NCI-H2029 treated with DMSO at 0.1 percent for 48 hours (cell line): ENCODE measurements around the gene PET100.
"Not testable (repeated sequence)": the region's sequence is repeated elsewhere in the genome, so short reads cannot be mapped to it uniquely, and the experiment has no call there.

Source experiments
- DNase-seq: peaks from one replicate; lab custom pipeline; 2025; lab: John Stamatoyannopoulos, UW

PET100 gene

GRCh38 chr19:7633698-7634097 lies 4.1 kb downstream of the PET100 start, which contains the start of gene PCP2:
PCP2 (minus strand) TSS chr19:7633719; CDS start chr19:7633457, 262 bp downstream.
- DNase-seq = no peak

DNA sequence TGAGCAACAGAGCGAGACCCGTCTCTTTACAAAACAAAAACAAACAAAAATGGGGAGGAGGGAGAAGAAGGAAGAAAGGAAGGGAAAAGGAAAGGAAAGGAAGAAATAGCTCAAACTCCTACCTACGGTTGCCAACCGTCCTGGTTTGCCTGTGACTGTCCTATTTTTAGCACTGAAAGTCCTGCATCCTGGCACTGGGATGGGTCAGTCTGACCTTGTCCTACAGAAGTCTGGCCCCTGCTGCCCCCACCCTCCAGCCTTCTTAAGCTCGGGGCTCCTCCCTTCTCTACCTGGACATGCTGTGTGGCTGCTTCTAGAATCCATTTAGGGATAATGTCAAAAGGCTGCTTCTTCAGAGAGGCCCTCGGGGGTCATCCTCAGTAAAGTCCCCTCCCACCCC lies 6.1 kb downstream of the PET100 start:
- DNase-seq = no peak

DNA sequence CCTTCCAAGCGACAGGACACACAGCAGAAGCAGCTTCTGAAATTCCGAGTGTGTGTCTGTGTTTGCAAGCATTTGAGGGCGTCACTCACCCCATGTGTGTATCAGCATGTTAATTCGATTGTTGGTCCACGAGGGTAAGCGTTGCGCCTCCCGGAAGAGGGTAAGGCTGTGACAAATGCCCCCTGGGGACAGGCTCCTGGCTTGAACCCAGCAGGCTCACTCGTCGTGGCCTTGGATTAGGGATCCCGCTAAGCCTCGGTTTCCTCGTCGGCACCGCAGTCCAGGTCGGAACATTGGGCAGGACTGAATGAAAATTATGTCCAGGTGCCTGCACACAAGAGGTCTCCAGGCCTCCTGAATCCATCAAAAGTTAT lies 6.7 kb downstream of the PET100 start:
- DNase-seq = no peak

- peak; percentile 59 for DNase-seq
Measured at GRCh38 chr19:7636691-7637373, 7.2 kb downstream of the PET100 start, which contains the start of gene STXBP2. STXBP2 (plus strand) TSS chr19:7637110; CDS start chr19:7637150, 40 bp downstream.

- DNase-seq = no peak
Measured at GRCh38 chr19:7637374-7638256, 8.0 kb downstream of the PET100 start.

DNA sequence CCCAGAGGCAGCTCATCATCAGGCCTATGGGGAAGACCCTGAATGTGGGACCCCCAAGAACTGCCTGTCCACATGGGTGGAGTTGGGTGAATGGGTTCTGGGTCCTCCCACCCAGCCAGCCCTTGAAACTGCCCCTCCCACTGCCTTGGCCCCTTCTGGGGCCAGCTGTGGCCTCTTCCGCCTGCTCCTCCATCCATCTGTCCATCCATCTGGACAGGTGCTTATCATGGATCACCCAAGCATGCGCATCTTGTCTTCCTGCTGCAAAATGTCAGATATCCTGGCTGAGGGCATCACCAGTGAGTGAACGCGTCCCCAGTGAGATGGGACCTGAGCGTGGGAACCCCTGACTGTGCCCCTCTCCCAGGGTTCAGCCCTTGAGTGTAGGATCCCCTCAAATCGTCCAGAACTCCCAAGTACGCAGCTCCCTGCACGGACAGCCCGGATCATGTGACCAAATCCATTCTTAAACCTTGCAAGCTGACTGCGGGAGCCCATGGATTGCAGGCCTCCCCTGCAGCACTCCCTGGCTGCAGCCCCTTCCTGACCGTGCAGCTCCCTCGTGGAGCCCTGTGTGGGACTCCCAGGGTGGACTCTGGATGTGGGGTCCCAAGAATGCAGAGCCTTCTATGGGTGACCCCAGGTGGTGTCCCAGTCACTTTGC lies 9.3 kb downstream of the PET100 start:
- DNase-seq = no peak

- DNase-seq = no peak
Measured at GRCh38 chr19:7639863-7640348, 10.3 kb downstream of the PET100 start.

DNA sequence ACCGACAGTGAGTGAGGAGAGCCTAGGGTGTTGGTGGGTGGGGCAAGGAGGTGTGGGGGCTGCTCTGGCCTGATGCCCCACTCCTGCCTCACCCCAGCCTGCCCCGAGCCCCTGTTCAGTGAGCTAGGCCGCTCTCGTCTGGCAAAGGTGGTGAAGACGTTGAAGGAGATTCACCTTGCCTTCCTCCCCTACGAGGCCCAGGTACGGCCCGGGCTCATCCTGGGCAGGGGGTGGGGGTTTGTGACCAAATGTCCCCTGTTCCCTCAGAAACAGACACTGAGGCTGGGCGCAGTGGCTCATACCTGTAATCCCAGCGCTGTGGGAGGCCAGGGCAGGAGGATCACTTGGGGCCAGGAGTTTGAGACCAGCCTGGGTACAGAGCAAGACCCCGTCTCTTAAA lies 11.2 kb downstream of the PET100 start:
- DNase-seq = no peak

GRCh38 chr19:7641290-7642276 lies 12.0 kb downstream of the PET100 start:
- no peak for DNase-seq

DNA sequence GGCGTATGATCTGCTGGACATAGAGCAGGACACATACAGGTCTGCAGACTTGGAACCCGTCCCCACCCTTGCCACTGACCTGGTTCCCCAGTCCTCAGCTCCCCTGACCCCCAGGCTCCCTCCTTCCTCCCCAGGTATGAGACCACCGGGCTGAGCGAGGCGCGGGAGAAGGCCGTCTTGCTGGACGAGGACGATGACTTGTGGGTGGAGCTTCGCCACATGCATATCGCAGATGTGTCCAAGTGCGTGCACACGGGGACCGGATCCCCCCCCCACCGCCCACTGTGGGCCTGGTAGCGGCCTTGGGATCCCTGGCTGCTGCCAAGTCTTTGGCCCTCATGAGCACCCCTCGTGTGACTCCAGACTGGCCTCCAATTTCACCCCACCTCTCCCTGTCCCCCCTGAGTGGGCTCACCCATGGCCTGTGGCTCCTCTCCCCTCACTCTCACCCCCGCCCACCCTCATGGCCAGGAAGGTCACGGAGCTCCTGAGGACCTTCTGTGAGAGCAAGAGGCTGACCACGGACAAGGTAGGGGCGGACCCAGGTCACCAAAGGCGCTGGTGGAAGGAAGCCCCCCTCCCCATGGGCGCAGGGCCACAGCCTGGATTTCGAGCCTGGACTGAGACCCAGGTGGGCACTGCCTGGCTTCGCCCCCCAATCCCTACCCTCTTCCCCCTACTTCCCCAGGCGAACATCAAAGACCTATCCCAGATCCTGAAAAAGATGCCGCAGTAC lies 12.9 kb downstream of the PET100 start:
- DNase-seq = no peak

DNA sequence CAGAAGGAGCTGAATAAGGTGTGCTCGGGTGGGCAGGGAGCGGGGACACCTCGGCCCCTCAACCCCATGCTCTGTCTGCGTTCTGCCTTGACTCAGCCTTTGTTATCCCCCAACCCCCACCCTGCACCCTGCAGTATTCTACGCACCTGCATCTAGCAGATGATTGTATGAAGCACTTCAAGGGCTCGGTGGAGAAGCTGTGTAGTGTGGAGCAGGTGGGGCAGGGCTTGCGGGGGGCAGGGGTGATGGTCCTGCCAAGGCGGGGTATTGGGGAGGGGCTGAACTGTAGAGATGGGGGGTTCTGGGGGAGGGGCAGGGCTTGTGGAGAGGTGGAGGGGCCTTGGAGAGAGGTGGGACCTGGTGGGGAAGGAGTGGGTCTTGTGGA lies 13.4 kb downstream of the PET100 start:
- no peak for DNase-seq

DNA sequence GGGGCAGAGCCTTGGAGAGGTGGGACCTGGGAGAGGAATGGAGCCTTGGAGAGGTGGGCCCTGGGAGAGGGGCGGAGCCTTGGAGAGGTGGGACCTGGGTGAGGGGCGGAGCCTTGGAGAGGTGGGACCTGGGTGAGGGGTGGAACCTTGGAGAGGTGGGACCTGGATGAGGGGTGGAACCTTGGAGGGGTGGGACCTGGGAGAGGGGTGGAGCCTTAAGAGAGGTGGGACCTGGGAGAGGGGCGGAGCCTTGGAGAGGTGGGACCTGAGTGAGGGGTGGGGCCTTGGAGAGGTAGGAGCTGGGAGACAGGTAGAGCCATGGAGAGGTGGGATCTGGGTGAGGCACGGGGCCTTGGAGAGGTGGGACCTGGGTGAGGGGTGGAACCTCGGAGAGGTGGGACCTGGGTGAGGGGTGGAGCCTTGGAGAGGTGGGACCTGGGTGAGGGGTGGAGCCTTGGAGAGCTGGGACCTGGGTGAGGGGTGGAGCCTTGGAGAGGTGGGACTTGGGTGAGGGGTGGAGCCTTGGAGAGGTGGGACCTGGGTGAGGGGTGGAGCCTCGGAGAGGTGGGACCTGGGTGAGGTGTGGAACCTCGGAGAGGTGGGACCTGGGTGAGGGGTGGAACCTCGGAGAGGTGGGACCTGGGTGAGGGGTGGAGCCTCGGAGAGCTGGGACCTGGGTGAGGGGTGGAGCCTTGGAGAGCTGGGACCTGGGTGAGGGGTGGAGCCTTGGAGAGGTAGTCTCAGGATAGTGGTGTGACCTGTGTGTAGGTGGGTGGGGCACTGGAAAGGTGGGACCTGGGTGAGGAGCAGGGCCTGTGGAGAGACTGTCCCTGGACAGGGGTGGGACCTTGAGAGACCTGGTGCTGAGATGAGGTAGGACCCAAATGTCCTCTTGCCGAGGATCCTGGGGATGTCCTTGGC lies 14.3 kb downstream of the PET100 start:
- DNase-seq = not testable (repeated sequence)

- DNase-seq = no peak
Measured at GRCh38 chr19:7644550-7644877, 14.9 kb downstream of the PET100 start.

DNA sequence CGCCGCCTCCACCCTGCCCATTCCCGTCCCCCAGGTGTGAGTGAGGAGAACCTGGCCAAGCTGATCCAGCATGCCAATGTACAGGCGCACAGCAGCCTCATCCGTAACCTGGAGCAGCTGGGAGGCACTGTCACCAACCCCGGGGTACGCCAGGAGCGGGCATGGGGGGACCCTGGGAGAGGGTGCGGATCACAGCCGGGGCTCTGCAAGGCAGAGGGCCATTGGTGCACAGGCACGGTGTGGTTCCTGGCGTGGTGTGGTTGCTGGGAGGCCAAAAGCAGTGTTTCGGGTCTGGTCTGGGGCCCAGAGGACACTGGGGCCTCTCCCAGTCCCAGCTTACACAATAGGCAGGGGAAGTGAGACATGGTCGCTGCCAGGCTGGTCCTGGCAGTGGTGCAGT lies 15.6 kb downstream of the PET100 start:
- no peak for DNase-seq

DNA sequence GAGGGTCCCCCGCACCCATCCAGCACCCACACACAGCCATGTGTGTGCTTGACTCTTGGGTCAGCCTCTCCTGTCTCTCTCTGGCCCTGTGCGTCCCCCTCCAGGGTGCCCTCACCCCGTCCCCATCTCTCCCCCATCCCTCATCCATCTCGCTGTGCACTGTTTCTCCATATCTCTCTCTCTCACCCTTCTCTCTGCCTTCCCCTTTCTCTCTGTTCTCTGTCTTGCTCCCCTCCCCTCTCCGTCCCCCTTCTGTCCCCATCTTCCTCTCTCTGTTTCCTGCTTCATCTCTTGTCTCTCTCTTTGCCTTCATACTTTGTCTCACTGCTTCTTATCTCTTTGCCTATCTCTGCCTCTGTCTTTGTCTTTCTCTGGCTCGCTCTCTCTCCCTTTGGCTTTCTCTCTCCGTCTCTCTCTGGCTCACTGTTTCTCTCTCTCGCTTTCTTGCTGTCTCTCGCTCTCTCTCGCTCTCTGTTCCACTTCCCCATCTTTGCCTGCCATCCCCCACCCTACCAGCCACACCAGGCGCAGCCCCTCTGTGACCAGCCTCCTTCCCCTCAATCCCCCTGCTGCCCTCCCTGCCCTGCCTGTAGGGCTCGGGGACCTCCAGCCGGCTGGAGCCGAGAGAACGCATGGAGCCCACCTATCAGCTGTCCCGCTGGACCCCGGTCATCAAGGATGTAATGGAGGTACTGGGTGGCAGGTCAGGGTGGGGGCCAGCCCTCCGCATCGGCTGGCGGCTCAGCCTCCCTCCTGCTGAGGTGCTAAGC lies 16.2 kb downstream of the PET100 start:
- DNase-seq = no peak

DNA sequence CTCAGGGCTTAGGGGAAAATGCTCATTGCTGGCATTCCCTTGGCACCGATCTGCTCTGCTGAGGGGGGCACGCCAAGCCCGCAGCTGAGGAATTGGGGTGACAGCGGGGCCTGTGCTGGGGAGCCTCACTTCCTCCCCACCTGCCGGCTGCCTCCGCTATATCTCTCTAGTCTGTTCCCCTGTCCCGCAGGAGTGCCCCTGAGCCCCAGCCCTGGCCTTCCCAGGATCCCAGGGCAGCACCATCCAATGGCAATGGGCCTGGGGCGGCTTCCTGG lies 16.8 kb downstream of the PET100 start:
- DNase-seq = no peak

GRCh38 chr19:7647156-7647555 lies 17.6 kb downstream of the PET100 start:
- no peak for DNase-seq

- DNase-seq = no peak
Measured at GRCh38 chr19:7648265-7649014, 18.8 kb downstream of the PET100 start.
